Suprapubic skin (tissue), 4 donors: Measurements from ENCODE around the gene DHX35. TPM values are rescaled to one million over a fixed set of nuclear protein-coding genes. Genes with fewer than 3 reads are reported as not detected.
A peak's percentile ranks its signal among the peaks of the same experiment; 100 is the strongest.

Source experiments
- DNase-seq, 2 donors: peaks; one replicate each; pipeline ENCODE4 v3.0.0-alpha.2; 2019; ENCODE audit warnings: low spot score in 2 of 2
- H3K27ac ChIP-seq: fragments of 200-600 bp; sonication (generic); one replicate; pipeline ENCODE4 v1.5.1; 2019
- H3K27me3 ChIP-seq: fragments of 200-600 bp; sonication (generic); one replicate; pipeline ENCODE4 v1.5.1; 2019
- H3K36me3 ChIP-seq: fragments of 200-600 bp; sonication (generic); one replicate; pipeline ENCODE4 v1.5.1; 2019
- H3K4me1 ChIP-seq: fragments of 200-600 bp; sonication (generic); one replicate; pipeline ENCODE4 v1.5.1; 2019
- H3K4me3 ChIP-seq: fragments of 200-600 bp; sonication (generic); one replicate; pipeline ENCODE4 v1.5.1; 2019; ENCODE audit warnings: mild to moderate bottlenecking
- H3K9me3 ChIP-seq: fragments of 200-600 bp; sonication (generic); one replicate; pipeline ENCODE4 v1.5.1; 2019
- EP300 ChIP-seq: sonication (generic); formaldehyde crosslinking; IDR thresholded peaks from one replicate; pipeline ENCODE4 v1.6.1; 2017; ENCODE audit warnings: antibody characterized with exemption
- POLR2A ChIP-seq, 2 donors: fragments of 450-650 bp; IDR thresholded peaks; one replicate each; pipeline ENCODE4 v1.6.1; 2017; ENCODE audit warnings: antibody characterized with exemption in 2 of 2, mild to moderate bottlenecking in 2 of 2, moderate library complexity in 2 of 2
- POLR2AphosphoS5 ChIP-seq, 3 donors: sonication (generic); formaldehyde crosslinking; IDR thresholded peaks; one replicate each; pipeline ENCODE4 v1.6.1; 2017; ENCODE audit warnings: antibody characterized with exemption in 3 of 3
- WGBS: methylation state at CpG from one replicate; pipeline ENCODE4 v1.1.5; 2018; 5-methylcytosine and 5-hydroxymethylcytosine counted together
- total RNA-seq, 4 donors: library from RNA; depleted of rRNA; stranded (reverse); fragments of >200 nt; gene quantifications; one replicate each; pipeline ENCODE4 v1.1.0, GENCODE V29; 2016
- TF ChIP-seq, protein P1 (sequence below), 2 donors: fragments of 200-600 bp in 1 of 2; fragments of 450-650 bp in 1 of 2; sonication (generic) in 1 of 2; IDR thresholded peaks; one replicate each; pipeline ENCODE4 v1.5.1; 2016 to 2019; ENCODE audit warnings: antibody characterized with exemption in 2 of 2, mild to moderate bottlenecking in 1 of 2, moderate library complexity in 1 of 2

DHX35 gene
- total RNA-seq, 4 donors from 2014 or later, result 8.4 to 22.9 (median 11.9) TPM

DNA sequence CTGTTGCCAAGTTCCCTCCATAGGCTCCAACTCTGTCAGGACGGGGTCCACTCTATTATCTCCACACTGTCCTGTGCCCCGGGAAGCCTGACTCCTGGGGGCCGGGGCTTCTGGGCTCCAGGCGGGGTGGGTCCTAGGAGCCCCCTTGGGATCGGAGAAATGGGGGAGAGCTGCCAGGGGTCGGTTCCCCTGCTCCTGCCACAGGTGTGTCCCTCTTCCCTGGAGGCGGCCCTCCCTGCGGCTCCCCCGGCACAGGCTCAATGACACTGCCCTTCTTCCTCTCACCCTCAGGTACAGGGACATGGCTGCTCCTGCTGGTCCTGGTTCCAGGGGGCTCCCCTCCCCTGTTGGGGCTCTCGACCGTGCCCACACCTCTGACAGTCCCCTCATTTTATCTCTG lies 110.0 kb downstream of the DHX35 start:
- Histone ChIP-seq H3K4me3 (no peak overlapping the region), H3K27me3 (peaks cover 39% of the 10 kb centered on the region), H3K4me1 (no peaks in the 10 kb centered on the region), H3K9me3 (no peaks in the 10 kb centered on the region), H3K27ac (no peak overlapping the region), H3K36me3 (no peaks in the 10 kb centered on the region)
- no peak for DNase-seq
- TF ChIP-seq, protein P1, sequence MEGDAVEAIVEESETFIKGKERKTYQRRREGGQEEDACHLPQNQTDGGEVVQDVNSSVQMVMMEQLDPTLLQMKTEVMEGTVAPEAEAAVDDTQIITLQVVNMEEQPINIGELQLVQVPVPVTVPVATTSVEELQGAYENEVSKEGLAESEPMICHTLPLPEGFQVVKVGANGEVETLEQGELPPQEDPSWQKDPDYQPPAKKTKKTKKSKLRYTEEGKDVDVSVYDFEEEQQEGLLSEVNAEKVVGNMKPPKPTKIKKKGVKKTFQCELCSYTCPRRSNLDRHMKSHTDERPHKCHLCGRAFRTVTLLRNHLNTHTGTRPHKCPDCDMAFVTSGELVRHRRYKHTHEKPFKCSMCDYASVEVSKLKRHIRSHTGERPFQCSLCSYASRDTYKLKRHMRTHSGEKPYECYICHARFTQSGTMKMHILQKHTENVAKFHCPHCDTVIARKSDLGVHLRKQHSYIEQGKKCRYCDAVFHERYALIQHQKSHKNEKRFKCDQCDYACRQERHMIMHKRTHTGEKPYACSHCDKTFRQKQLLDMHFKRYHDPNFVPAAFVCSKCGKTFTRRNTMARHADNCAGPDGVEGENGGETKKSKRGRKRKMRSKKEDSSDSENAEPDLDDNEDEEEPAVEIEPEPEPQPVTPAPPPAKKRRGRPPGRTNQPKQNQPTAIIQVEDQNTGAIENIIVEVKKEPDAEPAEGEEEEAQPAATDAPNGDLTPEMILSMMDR (IDR thresholded peaks at IDR 0.05), result no peak
- TF ChIP-seq EP300 (no peak), POLR2A (IDR thresholded peaks at IDR 0.05) (no peak), POLR2AphosphoS5 (IDR thresholded peaks at IDR 0.05) (no peak)
- 80% methylated on average over 11 of the region's 11 CpGs for WGBS

DNA sequence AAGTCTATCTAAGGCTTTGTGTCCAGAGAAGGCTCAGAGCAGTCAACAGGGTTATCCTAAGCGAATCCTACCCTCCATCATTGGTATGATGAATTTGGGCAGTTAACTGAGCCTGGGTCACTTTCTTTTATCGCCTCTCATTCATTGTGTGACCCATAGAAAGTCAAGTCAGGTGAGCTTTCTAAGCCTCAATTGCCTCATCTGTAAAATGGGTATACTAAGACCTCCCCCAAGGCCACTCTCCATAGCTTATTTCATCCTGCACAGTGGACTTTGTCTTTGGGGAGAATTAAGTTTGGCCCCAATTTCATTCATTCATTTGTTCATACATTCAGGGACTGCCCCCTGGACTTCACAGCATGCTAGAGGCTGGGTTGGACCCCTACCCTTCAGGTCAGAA lies 110.5 kb downstream of the DHX35 start:
- 91% methylated on average over 2 of the region's 2 CpGs for WGBS
- peaks cover 39% of the 10 kb centered on the region for H3K27me3 ChIP-seq
- no peaks in the 10 kb centered on the region for H3K4me1 ChIP-seq
- H3K4me3 ChIP-seq, result no peak overlapping the region
- no peaks in the 10 kb centered on the region for H3K9me3 ChIP-seq
- no peak for DNase-seq
- H3K36me3 ChIP-seq, result no peaks in the 10 kb centered on the region
- TF ChIP-seq, protein P1 (IDR thresholded peaks at IDR 0.05), result no peak
- TF ChIP-seq EP300 (no peak), POLR2AphosphoS5 (IDR thresholded peaks at IDR 0.05) (no peak), POLR2A (IDR thresholded peaks at IDR 0.05) (no peak)
- no peak overlapping the region for H3K27ac ChIP-seq

DNA sequence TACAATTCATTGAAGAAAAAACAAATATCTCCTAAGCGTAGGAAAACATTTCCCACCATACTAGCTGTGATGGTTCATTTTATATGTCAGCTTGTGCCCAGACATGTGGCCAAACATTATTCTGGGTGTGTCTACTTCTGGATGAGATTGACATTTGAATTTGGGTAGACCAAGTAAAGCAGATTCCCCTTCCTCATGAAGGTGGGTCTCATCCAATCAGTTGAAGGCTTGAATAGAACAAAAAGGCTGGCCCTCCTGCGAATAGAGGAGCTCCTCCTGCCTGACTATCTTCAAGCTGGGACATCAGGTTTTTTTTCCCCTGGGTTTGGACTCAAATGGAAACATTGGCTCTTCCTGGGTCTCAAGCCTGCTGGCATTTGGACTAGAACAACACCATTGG lies 113.6 kb downstream of the DHX35 start:
- TF ChIP-seq POLR2A (IDR thresholded peaks at IDR 0.05) (no peak), EP300 (no peak), POLR2AphosphoS5 (IDR thresholded peaks at IDR 0.05) (no peak)
- TF ChIP-seq, protein P1 (IDR thresholded peaks at IDR 0.05), result no peak
- H3K4me1 ChIP-seq, result no peaks in the 10 kb centered on the region
- H3K27ac ChIP-seq, result no peak overlapping the region
- H3K9me3 ChIP-seq, result no peaks in the 10 kb centered on the region
- 98% methylated on average over 2 of the region's 2 CpGs for WGBS
- H3K36me3 ChIP-seq, result no peaks in the 10 kb centered on the region
- H3K4me3 ChIP-seq, result no peak overlapping the region
- H3K27me3 ChIP-seq, result peaks cover 22% of the 10 kb centered on the region
- no peak for DNase-seq

DNA sequence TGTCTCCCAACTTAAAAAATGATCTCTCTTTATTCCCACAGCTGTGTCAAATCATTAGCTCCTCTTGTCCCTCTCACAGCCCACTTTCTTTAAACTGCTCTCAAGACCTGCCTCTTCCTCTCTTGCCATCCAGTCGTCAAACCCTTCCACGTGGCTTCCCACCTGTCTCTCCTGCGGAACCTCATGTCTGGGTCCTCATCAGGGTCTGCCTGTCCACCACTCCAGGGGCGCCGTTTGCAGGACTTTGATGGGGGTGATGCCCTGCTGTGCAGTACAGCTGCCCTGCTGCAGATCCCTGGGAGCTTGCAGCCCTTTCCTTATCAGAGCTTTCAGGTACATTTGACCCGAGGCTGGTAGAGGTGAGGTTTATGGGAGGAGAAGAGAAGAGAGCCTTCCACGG lies 114.8 kb downstream of the DHX35 start:
- peaks cover 18% of the 10 kb centered on the region for H3K27me3 ChIP-seq
- H3K27ac ChIP-seq, result no peak overlapping the region
- WGBS, result 61% methylated on average over 7 of the region's 7 CpGs
- no peak overlapping the region for H3K4me3 ChIP-seq
- DNase-seq, result no peak
- no peak for TF ChIP-seq POLR2A (IDR thresholded peaks at IDR 0.05)
- no peaks in the 10 kb centered on the region for H3K4me1 ChIP-seq
- no peaks in the 10 kb centered on the region for H3K9me3 ChIP-seq
- H3K36me3 ChIP-seq, result no peaks in the 10 kb centered on the region

DNA sequence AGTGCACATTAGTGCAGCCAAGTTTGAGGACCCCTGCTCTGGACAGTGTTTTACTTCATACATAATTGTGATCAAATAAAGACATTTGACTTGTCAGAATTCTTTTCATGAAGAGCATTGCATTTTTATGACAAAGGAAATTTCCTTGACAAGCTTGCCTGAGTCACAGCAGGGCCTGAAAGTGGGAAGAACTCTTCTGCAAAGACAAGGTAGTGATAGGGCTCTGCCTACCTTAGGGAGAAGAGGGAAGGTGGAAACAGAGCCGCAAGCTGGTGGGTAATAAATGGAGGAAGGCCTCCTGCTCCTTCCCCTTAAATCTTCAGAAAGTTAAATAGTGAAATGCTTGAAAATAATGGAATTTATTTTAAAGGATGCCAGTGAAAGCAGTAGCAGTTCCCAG lies 118.2 kb downstream of the DHX35 start:
- DNase-seq, result no peak
- Histone ChIP-seq H3K4me3 (no peak overlapping the region), H3K4me1 (no peaks in the 10 kb centered on the region), H3K9me3 (no peaks in the 10 kb centered on the region), H3K27ac (no peak overlapping the region), H3K36me3 (no peaks in the 10 kb centered on the region), H3K27me3 (peaks cover 27% of the 10 kb centered on the region)
- TF ChIP-seq, protein P1 (IDR thresholded peaks at IDR 0.05), result no peak
- TF ChIP-seq EP300 (no peak), POLR2AphosphoS5 (IDR thresholded peaks at IDR 0.05) (no peak), POLR2A (IDR thresholded peaks at IDR 0.05) (no peak)
- WGBS, result 96% methylated on average over 1 of the region's 1 CpG

DNA sequence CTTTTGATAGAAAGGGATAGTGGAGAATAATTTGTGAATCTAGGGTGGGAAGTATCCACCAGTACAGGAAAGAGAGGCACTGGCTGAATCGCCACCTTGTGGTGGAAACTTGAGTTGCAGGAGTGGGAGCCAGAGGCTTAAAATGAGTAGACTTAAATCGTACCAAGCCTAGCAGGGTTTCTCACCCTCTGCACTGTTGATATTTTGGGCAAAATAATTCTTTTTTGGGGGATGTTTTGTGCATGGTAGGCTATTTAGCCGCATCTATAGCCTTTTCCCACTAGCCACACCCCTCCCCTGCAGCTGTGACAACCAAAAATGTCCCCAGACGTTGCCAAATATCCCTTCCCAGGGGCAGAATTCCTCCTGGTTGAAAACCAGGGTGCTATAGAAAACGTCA lies 119.1 kb downstream of the DHX35 start:
- DNase-seq, result peak in 1 of 2 donors; percentile 78
- Histone ChIP-seq H3K27ac (no peak overlapping the region), H3K4me1 (no peaks in the 10 kb centered on the region), H3K4me3 (no peak overlapping the region), H3K27me3 (peaks cover 27% of the 10 kb centered on the region), H3K36me3 (no peaks in the 10 kb centered on the region), H3K9me3 (no peaks in the 10 kb centered on the region)
- 7% methylated on average over 5 of the region's 5 CpGs for WGBS
- no peak for TF ChIP-seq EP300
- TF ChIP-seq, protein P1 (IDR thresholded peaks at IDR 0.05), result peak; percentile 81 to 93
